H1 (cell line): ENCODE measurements around the gene SECISBP2. TPM values are rescaled to one million over a fixed set of nuclear protein-coding genes. Genes with fewer than 3 reads are reported as not detected.

Experiments used
- CTCF ChIA-PET: fragments of 300-600 bp; sonication (Branson Sonifier 250); formaldehyde crosslinking; loops from one replicate; lab custom pipeline; 2021; ENCODE audit not compliant: partially characterized antibody; lab: Charles Lee
- POLR2A ChIA-PET: fragments of 300-600 bp; sonication (Branson Sonifier 250); formaldehyde crosslinking; loops from one replicate; lab custom pipeline; 2021; ENCODE audit warnings: inconsistent platforms; ENCODE audit not compliant: partially characterized antibody; lab: Charles Lee
- DNase-seq, 2 experiments: peaks; one replicate each; pipeline versions ENCODE4 v3.0.0 to v3.0.0-alpha.2; 2010 to 2022; ENCODE audit warnings: low spot score in 2 of 2, low read depth in 1 of 2, mixed read lengths in 1 of 2
- FAIRE-seq: peaks from 2 replicates; lab custom pipeline; 2011; peaks lifted over from hg19 to GRCh38; lab: Jason Lieb, UNC
- H2AFZ ChIP-seq: 2 replicates; pipeline ENCODE4 v1.8.1; 2012; ENCODE audit warnings: low read length, inconsistent platforms
- H2AK5ac ChIP-seq: 2 replicates; pipeline ENCODE4 v1.6.1; 2013; ENCODE audit warnings: low read depth, low read length
- H2BK120ac ChIP-seq: replicated peaks from 2 replicates; pipeline ENCODE3; 2013; ENCODE audit warnings: low read depth, low read length, inconsistent platforms
- H2BK12ac ChIP-seq: 2 replicates; pipeline ENCODE4 v1.6.1; 2013; ENCODE audit warnings: low read depth, low read length
- H2BK15ac ChIP-seq: 2 replicates; pipeline ENCODE4 v1.6.1; 2013; ENCODE audit warnings: low read length
- H2BK20ac ChIP-seq: 2 replicates; pipeline ENCODE4 v1.6.1; 2013; ENCODE audit warnings: low read length
- H2BK5ac ChIP-seq: 2 replicates; pipeline ENCODE4 v1.6.1; 2013; ENCODE audit warnings: low read depth, low read length
- H3K14ac ChIP-seq: 2 replicates; pipeline ENCODE4 v1.6.1; 2013; ENCODE audit warnings: inconsistent platforms; ENCODE audit not compliant: insufficient read length
- H3K18ac ChIP-seq: 2 replicates; pipeline ENCODE4 v1.6.1; 2013; ENCODE audit warnings: low read length; ENCODE audit errors: extremely low read depth
- H3K23ac ChIP-seq: 2 replicates; pipeline ENCODE4 v1.6.1; 2013; ENCODE audit warnings: inconsistent platforms; ENCODE audit not compliant: insufficient read length
- H3K23me2 ChIP-seq: 2 replicates; pipeline ENCODE4 v1.6.1; 2013; ENCODE audit warnings: low read depth, low read length
- H3K27ac ChIP-seq: 2 replicates; pipeline ENCODE4 v1.6.1; 2011; ENCODE audit warnings: low read depth, low read length, inconsistent platforms
- H3K27me3 ChIP-seq, 4 experiments: replicated peaks in 1 of 4; 1 replicate in 1 of 4; 2 replicates in 3 of 4; pipeline versions ENCODE4 v1.6.1 to v1.8.1; 2011 to 2013; ENCODE audit warnings: low read length in 3 of 4, mild to moderate bottlenecking in 3 of 4, inconsistent platforms in 2 of 4, mixed read lengths in 2 of 4, moderate library complexity in 1 of 4; ENCODE audit not compliant: control insufficient read depth in 3 of 4, insufficient read depth in 3 of 4; ENCODE audit errors: extremely low read depth in 1 of 4
- H3K36me3 ChIP-seq, 4 experiments: 2 replicates each; pipeline versions ENCODE4 v1.6.1 to v1.8.1; 2011 to 2013; ENCODE audit warnings: mild to moderate bottlenecking in 4 of 4, low read length in 3 of 4, moderate library complexity in 2 of 4, control low read depth in 1 of 4, inconsistent platforms in 1 of 4; ENCODE audit not compliant: insufficient read depth in 4 of 4, control insufficient read depth in 2 of 4
- H3K4ac ChIP-seq: replicated peaks from 2 replicates; pipeline ENCODE3; 2013; ENCODE audit warnings: low read length, low read depth, mixed read lengths, inconsistent platforms; ENCODE audit not compliant: insufficient read length
- H3K4me1 ChIP-seq, 4 experiments: replicated peaks in 1 of 4; 1 replicate in 1 of 4; 2 replicates in 3 of 4; pipeline versions ENCODE4 v1.6.1 to v1.8.1; 2011 to 2013; ENCODE audit warnings: low read length in 3 of 4, inconsistent platforms in 2 of 4, mixed read lengths in 1 of 4; ENCODE audit not compliant: insufficient read depth in 4 of 4, control insufficient read depth in 3 of 4
- H3K4me2 ChIP-seq, 2 experiments: 2 replicates each; pipeline versions ENCODE4 v1.6.1 to v1.8.1; 2011 to 2013; ENCODE audit warnings: low read depth in 2 of 2, low read length in 2 of 2, control low read depth in 1 of 2, inconsistent platforms in 1 of 2, mild to moderate bottlenecking in 1 of 2; ENCODE audit not compliant: insufficient read depth in 1 of 2
- H3K4me3 ChIP-seq, 4 experiments: fragments of 200-600, 300-600 bp in 1 of 4; sonication (generic), shearing (Covaris generic), sonication (Bioruptor Twin) in 1 of 4; 2 replicates each; pipeline versions ENCODE4 v1.5.1 to v1.8.1; 2011 to 2016; ENCODE audit warnings: low read length in 4 of 4, low read depth in 3 of 4, control low read depth in 2 of 4, inconsistent platforms in 2 of 4, mild to moderate bottlenecking in 2 of 4, mixed read lengths in 1 of 4, moderate library complexity in 1 of 4; ENCODE audit not compliant: insufficient read depth in 2 of 4; ENCODE audit errors: extremely low read depth in 1 of 4
- H3K56ac ChIP-seq: replicated peaks from 2 replicates; pipeline ENCODE3; 2013; ENCODE audit warnings: low read depth, mild to moderate bottlenecking, mixed read lengths, low read length, inconsistent platforms; ENCODE audit not compliant: insufficient read length
- H3K79me1 ChIP-seq: 2 replicates; pipeline ENCODE4 v1.6.1; 2013; ENCODE audit warnings: low read depth, low read length, control low read depth
- H3K79me2 ChIP-seq, 2 experiments: 2 replicates each; pipeline versions ENCODE4 v1.6.1 to v1.8.1; 2012 to 2013; ENCODE audit warnings: low read length in 2 of 2, mild to moderate bottlenecking in 2 of 2, inconsistent platforms in 1 of 2; ENCODE audit not compliant: insufficient read depth in 2 of 2, control insufficient read depth in 1 of 2
- H3K9ac ChIP-seq, 4 experiments: replicated peaks in 1 of 4; 1 replicate in 1 of 4; 2 replicates in 3 of 4; pipeline versions ENCODE4 v1.6.1 to v1.8.1; 2011 to 2013; ENCODE audit warnings: low read depth in 3 of 4, low read length in 3 of 4, control low read depth in 2 of 4, mild to moderate bottlenecking in 2 of 4, moderate library complexity in 2 of 4, inconsistent platforms in 1 of 4; ENCODE audit errors: extremely low read depth in 1 of 4
- H3K9me3 ChIP-seq, 2 experiments: 2 replicates each; pipeline versions ENCODE4 v1.6.1 to v1.8.1; 2012 to 2013; ENCODE audit warnings: mild to moderate bottlenecking in 2 of 2, moderate library complexity in 2 of 2, control low read depth in 1 of 2, inconsistent platforms in 1 of 2, low read depth in 1 of 2, low read length in 1 of 2, mixed read lengths in 1 of 2; ENCODE audit not compliant: insufficient read depth in 2 of 2
- H4K20me1 ChIP-seq, 2 experiments: replicated peaks in 1 of 2; 2 replicates each; pipeline versions ENCODE3 to v1.8.1; 2011 to 2013; ENCODE audit warnings: inconsistent platforms in 2 of 2, low read length in 2 of 2, mild to moderate bottlenecking in 1 of 2; ENCODE audit not compliant: insufficient read depth in 2 of 2, control insufficient read depth in 1 of 2
- H4K5ac ChIP-seq: 2 replicates; pipeline ENCODE4 v1.6.1; 2013; ENCODE audit warnings: low read length, low read depth, mixed read lengths, inconsistent platforms; ENCODE audit not compliant: insufficient read length
- H4K8ac ChIP-seq: 2 replicates; pipeline ENCODE4 v1.8.0; 2013; ENCODE audit warnings: mild to moderate bottlenecking, moderate library complexity, low read length, inconsistent platforms; ENCODE audit not compliant: insufficient read depth; ENCODE audit errors: extremely low read depth
- H4K91ac ChIP-seq: replicated peaks from 2 replicates; pipeline ENCODE3; 2013; ENCODE audit warnings: low read length, mixed read lengths, inconsistent platforms; ENCODE audit not compliant: insufficient read length
- POLR2AphosphoS5 ChIP-seq: IDR thresholded peaks from 2 replicates; pipeline ENCODE4 v1.6.1; 2011; ENCODE audit warnings: low read depth, low read length
- WGBS, 2 experiments: shearing (Covaris generic) in 1 of 2; methylation state at CpG; one replicate each; pipeline versions ENCODE4 v1.1.6 to v1.1.7; 2013 to 2015; ENCODE audit warnings: low lambda C conversion rate in 2 of 2, mixed read lengths in 2 of 2, inconsistent platforms in 1 of 2, low coverage in 1 of 2, missing lambda C conversion rate in 1 of 2; ENCODE audit not compliant: insufficient replicate concordance in 2 of 2, insufficient coverage in 1 of 2, insufficient read length in 1 of 2; ENCODE audit errors: extremely low coverage in 1 of 2, missing lambda C conversion rate in 1 of 2; 5-methylcytosine and 5-hydroxymethylcytosine counted together
- polyA plus RNA-seq, 7 experiments: library from polyadenylated mRNA; depleted of rRNA in 3 of 7; stranded (reverse) in 5 of 7; unstranded in 2 of 7; fragments of >200 nt in 5 of 7; fragments of 200-250 nt in 2 of 7; gene quantifications; 1 replicate in 5 of 7; 2 replicates in 1 of 7; 4 replicates in 1 of 7; pipeline versions ENCODE4 v1.2.1 to v1.2.3, GENCODE V29; 2011 to 2013; ENCODE audit warnings: missing spikeins in 2 of 7, mixed read lengths in 2 of 7
- total RNA-seq: library from RNA; stranded (reverse); fragmentation: NEBNext Ultra II Directional; extraction: Animal tissue kit (Norgen Biotek cat#: 25700); gene quantifications from 2 replicates; pipeline ENCODE4 v1.2.1, GENCODE V29; 2021

The SECISBP2 gene
- total and polyA plus RNA-seq, 2 of the 8 experiments (the other 6 are each of a cell fraction or from before 2014, with no cell fraction given), result 39.0 to 61.7 TPM

- Histone ChIP-seq H2AFZ (no peak overlapping the region), H4K20me1 (peaks cover 6 to 17% of the 10 kb centered on the region in 2 experiments), H4K8ac (no peak overlapping the region), H3K4me1 (no peaks in the 10 kb centered on the region), H3K27me3 (no peaks in the 10 kb centered on the region), H3K9ac (no peak overlapping the region), H2BK120ac (no peak overlapping the region), H3K36me3 (peaks cover 56 to 95% (median 80%) of the 10 kb centered on the region in 4 experiments), H2AK5ac (no peak overlapping the region), H3K9me3 (no peaks in the 10 kb centered on the region), H3K23ac (no peak overlapping the region), H2BK20ac (no peak overlapping the region), H3K4me3 (no peak overlapping the region), H2BK12ac (no peak overlapping the region), H3K18ac (no peak overlapping the region), H4K5ac (no peak overlapping the region)
- ChIA-PET CTCF (interaction anchor here (1.3 kb wide), 1 partner anchor 9 kb away, joined by 3 read pairs; no protein-coding TSS in a partner anchor), POLR2A (no interaction called here)
- no peak for TF ChIP-seq POLR2AphosphoS5
- TF ChIP-seq, all 59 proteins: peak for 0
- Histone ChIP-seq H3K23me2 (no peaks in the 10 kb centered on the region), H3K79me2 (no peaks in the 10 kb centered on the region), H3K79me1 (peaks cover 2% of the 10 kb centered on the region; the same call in 1 of the 2 replicates), H4K91ac (no peak overlapping the region), H3K4ac (no peak overlapping the region), H2BK15ac (no peak overlapping the region), H2BK5ac (no peak overlapping the region), H3K56ac (no peak overlapping the region), H3K14ac (no peak overlapping the region), H3K27ac (no peak overlapping the region), H3K4me2 (no peak overlapping the region)
- DNase-seq (peak in 1 of 2 experiments; percentile 22), FAIRE-seq (no peak)
- 92% methylated on average over 6 of the region's 6 CpGs; no CpG with 5 or more reads in 1 of the 2 experiments for WGBS, 2 experiments
These were observed 36.2 kb downstream of the SECISBP2 start for GRCh38 chr9:89354471-89354870.
